HT-29 (cell line): ENCODE data around the gene PPFIBP1. TPM values are rescaled to one million over a fixed set of nuclear protein-coding genes. Genes with fewer than 3 reads are reported as not detected.
"Not testable (repeated sequence)": the region's sequence is repeated elsewhere in the genome, so short reads cannot be mapped to it uniquely, and the experiment has no call there.

ENCODE experiments used
- DNase-seq: peaks from one replicate; pipeline ENCODE4 v3.0.0-alpha.2; 2015; ENCODE audit warnings: low spot score
- total RNA-seq: library from RNA; depleted of rRNA; stranded (reverse); fragments of >200 nt; shearing (Covaris generic); gene quantifications from 2 replicates; pipeline ENCODE4 v1.2.3, GENCODE V29; 2014

The PPFIBP1 gene
- total RNA-seq, 1 experiment from 2014 or later: 17.6 TPM

- DNase-seq: no peak
Measured at GRCh38 chr12:27627123-27627852, 103.3 kb downstream of the PPFIBP1 start.

- DNase-seq: not testable (repeated sequence)
Measured at GRCh38 chr12:27627853-27628469, 104.0 kb downstream of the PPFIBP1 start.

- DNase-seq: not testable (repeated sequence)
Measured at GRCh38 chr12:27630219-27630618, 106.2 kb downstream of the PPFIBP1 start.

- DNase-seq: no peak
Measured at GRCh38 chr12:27631365-27631764, 107.4 kb downstream of the PPFIBP1 start.

- peak; percentile 50 for DNase-seq
Measured at GRCh38 chr12:27631813-27632491, 107.9 kb downstream of the PPFIBP1 start.

GRCh38 chr12:27635349-27635972 is 111.5 kb downstream of the PPFIBP1 start:
- peak; percentile 72 for DNase-seq

- not testable (repeated sequence) for DNase-seq
Measured at GRCh38 chr12:27636569-27636968, 112.6 kb downstream of the PPFIBP1 start.

- DNase-seq: no peak
Measured at GRCh38 chr12:27637524-27637923, 113.5 kb downstream of the PPFIBP1 start.

GRCh38 chr12:27639265-27639664 is 115.3 kb downstream of the PPFIBP1 start:
- no peak for DNase-seq

GRCh38 chr12:27640566-27641200 is 116.7 kb downstream of the PPFIBP1 start:
- DNase-seq: not testable (repeated sequence)

GRCh38 chr12:27642361-27642760 is 118.4 kb downstream of the PPFIBP1 start:
- not testable (repeated sequence) for DNase-seq

- DNase-seq: not testable (repeated sequence)
Measured at GRCh38 chr12:27642892-27643291, 118.9 kb downstream of the PPFIBP1 start.

GRCh38 chr12:27644158-27644845 is 120.3 kb downstream of the PPFIBP1 start:
- DNase-seq: no peak

- no peak for DNase-seq
Measured at GRCh38 chr12:27645671-27646070, 121.7 kb downstream of the PPFIBP1 start.

GRCh38 chr12:27646149-27646548 is 122.1 kb downstream of the PPFIBP1 start:
- no peak for DNase-seq

GRCh38 chr12:27650011-27650410 is 126.0 kb downstream of the PPFIBP1 start:
- no peak for DNase-seq

- DNase-seq: no peak
Measured at GRCh38 chr12:27651201-27651600, 127.2 kb downstream of the PPFIBP1 start.

GRCh38 chr12:27652174-27652763 is 128.3 kb downstream of the PPFIBP1 start:
- peak; percentile 91 for DNase-seq

GRCh38 chr12:27653661-27654060 is 129.7 kb downstream of the PPFIBP1 start:
- DNase-seq: no peak

GRCh38 chr12:27655476-27655875 is 131.5 kb downstream of the PPFIBP1 start:
- DNase-seq: not testable (repeated sequence)

GRCh38 chr12:27657296-27657695 is 133.3 kb downstream of the PPFIBP1 start:
- DNase-seq: no peak
